Heart right ventricle (tissue), 16 donors: Measurements from ENCODE around the gene PRDM16. TPM values are rescaled to one million over a fixed set of nuclear protein-coding genes. Genes with fewer than 3 reads are reported as not detected.
A peak's percentile ranks its signal among the peaks of the same experiment; 100 is the strongest.

Experiments
- ATAC-seq, 8 donors: fragments of 200-7000 bp; cut with Tn5 transposase; one replicate each; pipeline ENCODE4 v1.9.1; 2020; ENCODE audit warnings: mild to moderate bottlenecking in 8 of 8, moderate library complexity in 8 of 8, moderate number of reproducible peaks in 1 of 8
- DNase-seq, 2 donors: peaks; one replicate each; pipeline ENCODE4 v3.0.0-alpha.2; 2020
- H3K27ac ChIP-seq, 10 donors: fragments of 200-600 bp; sonication (generic) in 2 of 10; one replicate each; pipeline versions ENCODE4 v1.5.0 to v1.8.0; 2020 to 2022; ENCODE audit warnings: mild to moderate bottlenecking in 3 of 10
- H3K27me3 ChIP-seq, 7 donors: fragments of 200-600 bp; one replicate each; pipeline ENCODE4 v1.8.0; 2021 to 2022; ENCODE audit warnings: mild to moderate bottlenecking in 2 of 7
- H3K36me3 ChIP-seq, 9 donors: fragments of 200-600 bp; sonication (generic) in 1 of 9; one replicate each; pipeline versions ENCODE4 v1.5.0 to v1.8.0; 2020 to 2022; ENCODE audit warnings: mild to moderate bottlenecking in 2 of 9
- H3K4me1 ChIP-seq, 9 donors: fragments of 200-600 bp; sonication (generic) in 1 of 9; one replicate each; pipeline versions ENCODE4 v1.5.0 to v1.8.0; 2020 to 2022; ENCODE audit warnings: mild to moderate bottlenecking in 4 of 9
- H3K4me3 ChIP-seq, 10 donors: fragments of 200-600 bp; sonication (generic) in 2 of 10; one replicate each; pipeline versions ENCODE4 v1.5.0 to v1.8.0; 2020 to 2022; ENCODE audit warnings: mild to moderate bottlenecking in 7 of 10, moderate library complexity in 2 of 10
- H3K9me3 ChIP-seq, 11 donors: fragments of 200-600 bp in 10 of 11; sonication (generic) in 2 of 11; one replicate each; pipeline versions ENCODE4 v1.5.0 to v1.8.0; 2013 to 2022; ENCODE audit warnings: mild to moderate bottlenecking in 2 of 11, control low read depth in 1 of 11, moderate library complexity in 1 of 11
- WGBS, 2 donors: extraction: QIAGEN DNeasy Blood & Tissue Kit; methylation state at CpG; one replicate each; pipeline ENCODE4 v1.1.7; 2013; ENCODE audit warnings: inconsistent platforms in 1 of 2; 5-methylcytosine and 5-hydroxymethylcytosine counted together
- intact Hi-C, 10 donors: fragments of 100-400 bp; cut with DNase I; formaldehyde crosslinking; loops; one replicate each; pipeline versions ENCODE4 v1.11.1 to v1.14.2; 2022
- polyA plus RNA-seq, 2 donors: library from polyadenylated mRNA; stranded (reverse); fragments of 200-250 nt; gene quantifications; one replicate each; pipeline ENCODE4 v1.2.3, GENCODE V29; 2013
- total RNA-seq, 10 donors: library from RNA; stranded (reverse); fragmentation: NEBNext Ultra II Directional in 3 of 10; extraction: Animal tissue kit (Norgen Biotek cat#: 25700) in 3 of 10; gene quantifications; one replicate each; pipeline versions ENCODE4 v1.2.1 to v1.2.4, GENCODE V29; 2021 to 2023
- TF ChIP-seq, protein P1 (sequence below), 9 donors: fragments of 200-600 bp; sonication (generic) in 2 of 9; IDR thresholded peaks; one replicate each; pipeline versions ENCODE4 v1.5.0 to v1.8.0; 2021 to 2022; ENCODE audit warnings: antibody characterized with exemption in 9 of 9, mild to moderate bottlenecking in 5 of 9, moderate library complexity in 1 of 9
- donor health status: Arrhythmogenic right ventricular cardiomyopathy.
- donor health status: ischemic (EF 13 %, LVEDD 7.1; RV severe dilation, severe dysfunction).
- donor health status: healthy with polysubstance abuse.
- donor health status: DM: no; HTN: yes; CAD: no.
- donor health status: DM: no; HTN: no; CAD: no.
- donor health status: ischemic (EF 25% LVEDD 6.9; RV normal size, moderate dysfunction).
- donor health status: ischemic (EF 25% LVEDD 5.7; RV mildly dilated, moderate dysfunction).
- donor health status: healthy.
- donor health status: DM: yes; HTN: yes; CAD: no.
- donor health status: Ischemic cardiomyopathy.
- donor health status: ischemic (EF 35%, LVEDD 5.7; RV mildly dilated, moderate dysfunction).
- donor health status: nonischemic (EF 11% LVEDD 7.7; RV severe dilation, severe dysfunction).
- donor health status: DM: yes; HTN: yes; CAD: no.
- donor health status: PGD.
- donor health status: ischemic (EF 29% LVEDD 5.4; RV normal size, mild dysfunction).
- donor health status: nonischemic (EF 23%, LVEDD 6.1; RV moderate dilation, normal function).

PRDM16 gene
- total and polyA plus RNA-seq, 12 donors: 4.1 to 25.9 (median 14.8) TPM

DNA sequence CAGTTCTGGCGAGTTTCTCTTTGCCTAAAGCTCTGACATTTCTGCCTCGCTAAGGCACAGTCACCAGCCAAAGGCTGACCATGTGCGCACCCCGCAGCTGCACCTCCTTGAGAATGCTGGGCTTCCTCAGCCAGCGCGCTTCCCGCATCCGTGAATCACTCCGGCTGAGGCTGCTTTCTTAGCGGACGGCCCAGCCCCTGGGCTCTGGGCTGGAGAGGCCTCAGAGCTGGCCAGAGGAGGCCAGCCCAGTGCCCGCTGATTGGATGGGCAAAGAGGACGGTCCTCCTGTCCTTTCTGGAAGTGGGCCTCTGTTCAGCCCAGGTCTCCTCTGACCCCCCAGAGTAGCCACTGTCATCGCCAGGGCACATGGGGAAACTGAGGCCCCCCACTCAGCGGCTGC lies 56.1 kb downstream of the PRDM16 start:
- ATAC-seq (no peak), DNase-seq (no peak)
- Histone ChIP-seq H3K4me3 (no peak overlapping the region), H3K36me3 (no peaks in the 10 kb centered on the region), H3K9me3 (no peaks in the 10 kb centered on the region), H3K4me1 (peaks cover 25 to 83% (median 56%) of the 10 kb centered on the region in 9 donors), H3K27ac (peak overlapping the region in 4 of 10 donors; percentile 3 to 79 (median 42)), H3K27me3 (no peaks in the 10 kb centered on the region)
- TF ChIP-seq, protein P1, sequence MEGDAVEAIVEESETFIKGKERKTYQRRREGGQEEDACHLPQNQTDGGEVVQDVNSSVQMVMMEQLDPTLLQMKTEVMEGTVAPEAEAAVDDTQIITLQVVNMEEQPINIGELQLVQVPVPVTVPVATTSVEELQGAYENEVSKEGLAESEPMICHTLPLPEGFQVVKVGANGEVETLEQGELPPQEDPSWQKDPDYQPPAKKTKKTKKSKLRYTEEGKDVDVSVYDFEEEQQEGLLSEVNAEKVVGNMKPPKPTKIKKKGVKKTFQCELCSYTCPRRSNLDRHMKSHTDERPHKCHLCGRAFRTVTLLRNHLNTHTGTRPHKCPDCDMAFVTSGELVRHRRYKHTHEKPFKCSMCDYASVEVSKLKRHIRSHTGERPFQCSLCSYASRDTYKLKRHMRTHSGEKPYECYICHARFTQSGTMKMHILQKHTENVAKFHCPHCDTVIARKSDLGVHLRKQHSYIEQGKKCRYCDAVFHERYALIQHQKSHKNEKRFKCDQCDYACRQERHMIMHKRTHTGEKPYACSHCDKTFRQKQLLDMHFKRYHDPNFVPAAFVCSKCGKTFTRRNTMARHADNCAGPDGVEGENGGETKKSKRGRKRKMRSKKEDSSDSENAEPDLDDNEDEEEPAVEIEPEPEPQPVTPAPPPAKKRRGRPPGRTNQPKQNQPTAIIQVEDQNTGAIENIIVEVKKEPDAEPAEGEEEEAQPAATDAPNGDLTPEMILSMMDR (IDR thresholded peaks at IDR 0.05): no peak
- intact Hi-C loops: loop anchor here in 3 of 10 donors (5.0 to 10.0 kb wide), 2 partner anchors 43 to 50 kb away; no protein-coding TSS in a partner anchor
- 86 to 89% methylated on average over 15 of the region's 15 CpGs for WGBS, 2 donors

DNA sequence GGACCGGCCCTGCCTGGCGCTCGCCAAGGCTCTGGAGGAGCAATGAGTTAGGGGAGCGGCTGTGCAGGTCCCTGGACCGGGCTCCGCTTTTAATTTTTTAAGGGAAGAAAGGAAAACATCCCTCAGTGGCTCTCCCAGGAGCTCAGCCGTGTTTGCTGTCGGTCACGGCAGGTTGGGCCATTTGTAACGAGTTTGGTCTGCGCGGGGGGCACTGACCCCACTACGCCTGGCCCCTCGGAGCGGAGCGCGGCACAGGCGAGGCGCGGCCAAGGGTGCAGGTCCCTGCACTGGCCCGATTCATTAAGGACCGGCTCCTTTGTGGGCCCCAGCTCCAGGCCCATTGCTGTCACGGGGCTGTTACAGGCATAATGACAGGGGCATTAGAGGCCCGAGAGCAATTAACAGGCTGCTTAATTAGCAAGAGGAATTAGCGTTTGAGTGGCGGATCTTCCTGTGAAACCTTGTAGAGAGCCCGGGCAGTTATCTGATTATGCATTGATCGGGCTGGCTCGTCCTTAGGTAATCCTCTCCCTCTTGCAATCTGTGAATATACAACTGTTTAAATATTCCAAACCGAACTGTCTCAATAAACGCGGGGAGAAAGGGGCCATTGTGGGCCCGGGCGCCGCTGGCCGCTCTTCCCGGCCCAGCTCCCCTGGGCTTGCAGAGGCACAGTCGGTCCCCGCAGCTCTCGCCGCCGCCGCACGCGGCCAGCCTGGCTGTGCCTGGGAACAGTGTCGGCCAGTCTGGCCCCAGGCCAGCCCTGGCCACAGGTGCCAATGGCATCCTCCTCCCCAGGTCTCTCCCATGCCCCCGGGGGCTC lies 56.8 kb downstream of the PRDM16 start:
- Histone ChIP-seq H3K4me3 (no peak overlapping the region), H3K4me1 (peaks cover 22 to 80% (median 50%) of the 10 kb centered on the region in 9 donors), H3K27ac (peak overlapping the region in 9 of 10 donors; percentile 64 to 86 (median 75)), H3K36me3 (no peaks in the 10 kb centered on the region), H3K27me3 (no peaks in the 10 kb centered on the region), H3K9me3 (no peaks in the 10 kb centered on the region)
- intact Hi-C loops: loop anchor here in 3 of 10 donors (5.0 to 10.0 kb wide), 2 partner anchors 43 to 51 kb away; no protein-coding TSS in a partner anchor
- WGBS, 2 donors: 80 to 82% methylated on average over 47 of the region's 47 CpGs
- DNase-seq: peak in 1 of 2 donors; percentile 37
- peak in 3 of 8 donors; percentile 7 to 41 (median 40) for ATAC-seq
- TF ChIP-seq, protein P1 (IDR thresholded peaks at IDR 0.05): no peak

DNA sequence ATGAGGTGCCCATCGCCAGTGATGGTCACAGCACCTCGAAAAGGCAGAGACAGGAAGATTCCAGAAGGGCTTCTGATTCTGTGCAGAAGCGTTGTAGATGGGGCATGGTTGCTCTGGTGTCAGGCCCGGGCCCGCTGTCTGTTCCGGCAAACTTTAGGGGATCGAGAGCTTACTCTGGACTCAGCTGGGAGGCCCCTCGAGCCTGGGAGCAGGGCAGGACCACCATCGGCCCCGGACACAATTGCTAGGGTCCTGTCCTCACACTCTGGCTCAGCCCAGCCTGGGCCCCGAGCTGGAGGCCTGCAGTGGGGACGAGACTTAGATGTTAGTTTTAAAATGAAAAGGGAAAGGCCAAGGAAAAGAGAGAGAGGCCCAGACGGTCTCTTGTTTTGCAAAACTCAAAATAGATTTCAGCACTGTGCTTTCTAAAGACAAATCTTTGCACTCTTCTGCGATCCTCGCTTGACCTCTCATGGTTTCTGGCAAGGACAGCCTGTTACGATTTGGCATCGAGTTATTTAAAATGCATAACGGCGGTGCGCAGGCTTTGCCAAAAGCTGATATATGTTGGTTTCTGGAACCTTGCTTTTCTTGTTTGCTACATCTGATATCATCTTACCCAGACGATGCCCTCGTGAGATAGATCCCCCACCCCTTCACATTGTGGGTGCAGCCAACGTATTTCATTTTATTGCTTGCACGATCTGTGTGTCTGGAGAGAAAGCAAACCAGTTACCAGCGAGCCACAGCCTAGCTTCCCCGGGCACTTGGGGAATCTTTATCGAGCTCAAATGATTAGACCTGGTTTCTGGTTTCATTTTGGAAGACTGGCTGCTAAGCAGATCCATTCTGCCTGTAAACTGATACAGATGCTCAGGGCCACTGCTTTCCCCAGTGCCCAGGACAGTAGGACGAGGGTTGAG lies 58.0 kb downstream of the PRDM16 start:
- TF ChIP-seq, protein P1 (IDR thresholded peaks at IDR 0.05): no peak
- H3K27ac ChIP-seq: peak overlapping the region; percentile 64 to 86 (median 74)
- DNase-seq (no peak), ATAC-seq (peak in 7 of 8 donors; percentile 6 to 59 (median 31))
- no peaks in the 10 kb centered on the region for H3K27me3 ChIP-seq
- intact Hi-C loops: loop anchor here in 3 of 10 donors (5.0 to 10.0 kb wide), 2 partner anchors 45 to 52 kb away; no protein-coding TSS in a partner anchor
- H3K9me3 ChIP-seq: no peaks in the 10 kb centered on the region
- WGBS, 2 donors: 41 to 46% methylated on average over 28 of the region's 28 CpGs
- peaks cover 22 to 79% (median 50%) of the 10 kb centered on the region in 9 donors for H3K4me1 ChIP-seq
- H3K4me3 ChIP-seq: peak overlapping the region in 3 of 10 donors; percentile 2 to 19 (median 9)
- no peaks in the 10 kb centered on the region for H3K36me3 ChIP-seq

DNA sequence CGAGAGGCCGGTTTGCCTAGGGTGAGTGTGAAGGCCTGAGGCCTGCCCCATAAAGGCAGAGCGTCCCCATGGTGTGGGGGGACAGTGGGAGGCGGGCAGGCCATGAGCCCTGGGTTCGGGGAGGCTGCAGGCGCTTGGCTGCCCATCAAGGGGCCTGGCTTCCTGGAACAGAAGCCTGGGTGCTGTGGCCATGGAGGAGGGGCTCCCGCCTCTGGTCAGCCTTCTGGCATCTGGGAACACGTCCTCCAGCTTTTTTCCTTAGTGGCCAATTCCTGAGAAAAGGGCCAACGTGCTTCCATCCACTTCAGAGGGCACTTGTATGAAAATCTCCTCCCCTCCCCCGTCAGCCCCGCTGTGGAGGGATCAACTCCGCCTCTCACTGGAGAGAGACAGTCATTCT lies 58.7 kb downstream of the PRDM16 start:
- H3K4me3 ChIP-seq: peak overlapping the region in 1 of 10 donors; percentile 2
- ATAC-seq (peak in 5 of 8 donors; percentile 4 to 40 (median 23)), DNase-seq (no peak)
- peak overlapping the region; percentile 64 to 86 (median 74) for H3K27ac ChIP-seq
- TF ChIP-seq, protein P1 (IDR thresholded peaks at IDR 0.05): no peak
- H3K27me3 ChIP-seq: no peaks in the 10 kb centered on the region
- WGBS, 2 donors: 52 to 59% methylated on average over 12 of the region's 12 CpGs
- H3K36me3 ChIP-seq: no peaks in the 10 kb centered on the region
- intact Hi-C loops: loop anchor here in 3 of 10 donors (5.0 to 10.0 kb wide), 2 partner anchors 45 to 53 kb away; no protein-coding TSS in a partner anchor
- peaks cover 26 to 86% (median 50%) of the 10 kb centered on the region in 9 donors for H3K4me1 ChIP-seq
- H3K9me3 ChIP-seq: no peaks in the 10 kb centered on the region
